ENCODE results near the gene NNT.
"Not testable (repeated sequence)": the region's sequence is repeated elsewhere in the genome, so short reads cannot be mapped to it uniquely, and the experiment has no call there.

NNT gene

DNA sequence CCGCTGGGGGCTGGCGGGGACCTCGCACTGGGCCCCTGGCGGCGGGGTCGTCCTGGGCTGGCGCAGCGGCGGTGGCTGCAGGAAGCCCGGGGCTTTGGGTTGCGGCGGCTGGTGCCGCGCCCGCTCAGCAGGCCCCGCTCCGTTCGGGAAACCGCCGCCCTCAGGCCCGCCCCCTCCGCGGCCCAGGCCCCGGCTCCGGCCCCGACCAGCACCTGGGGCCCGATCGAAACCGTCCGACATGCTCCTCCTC is 46.4 kb upstream of the NNT start:
- Histone ChIP-seq H3K27ac (ENCODE audit: low read length, poor library complexity, severe bottlenecking) (peak overlapping the region; percentile 88), H3K4me3 (ENCODE audit: insufficient read depth in 1 of 2, low read depth in 1 of 2, low read length in 2 of 2) (peak overlapping the region; percentile 72 to 96), H3K36me3 (ENCODE audit: control insufficient read depth in 1 of 2, insufficient read depth in 2 of 2, low read depth in 1 of 2, low read length in 2 of 2) (peaks cover 0 to 40% of the 10 kb centered on the region in 2 experiments), H3K4ac (ENCODE audit: low read depth in 1 of 2, low read length in 2 of 2) (peak overlapping the region; percentile 19 to 85), H3K9ac (ENCODE audit: low read length) (peak overlapping the region; percentile 97), H3K14ac (ENCODE audit: low read length in 2 of 2) (peak overlapping the region in 1 of 2 experiments; percentile 89), H4K91ac (ENCODE audit: low read length) (peak overlapping the region; percentile 91), H4K8ac (ENCODE audit: low read length) (peak overlapping the region; percentile 89), H3K18ac (ENCODE audit: low read depth in 1 of 2, low read length in 2 of 2) (peak overlapping the region; percentile 93), H2BK120ac (ENCODE audit: low read depth, low read length) (peak overlapping the region; percentile 39), H2BK5ac (ENCODE audit: low read depth, low read length, poor library complexity, severe bottlenecking) (peak overlapping the region; percentile 77), H2AFZ (ENCODE audit: low read depth, low read length) (peak overlapping the region; percentile 68), H3K23ac (ENCODE audit: low read length in 2 of 2) (peak overlapping the region in 1 of 2 experiments; percentile 66)
- 0% methylated on average over 12 of the region's 30 CpGs for WGBS
- not testable (repeated sequence) for H2BK12ac ChIP-seq (ENCODE audit: low read length in 2 of 2); H3K79me1 ChIP-seq (replicated peaks; ENCODE audit: low read length, poor library complexity, severe bottlenecking); H3K27me3 ChIP-seq (ENCODE audit: control insufficient read depth in 1 of 2, insufficient read depth in 1 of 2, low read length in 2 of 2); H2BK15ac ChIP-seq (ENCODE audit: low read depth, poor library complexity, severe bottlenecking); H3K4me1 ChIP-seq (ENCODE audit: control insufficient read depth, insufficient read depth, low read depth, low read length); H3K9me3 ChIP-seq (ENCODE audit: control insufficient read depth, low read length); DNase-seq; H2AK5ac ChIP-seq (ENCODE audit: low read length, severe bottlenecking); H3K4me2 ChIP-seq (ENCODE audit: low read length, poor library complexity, severe bottlenecking)

DNA sequence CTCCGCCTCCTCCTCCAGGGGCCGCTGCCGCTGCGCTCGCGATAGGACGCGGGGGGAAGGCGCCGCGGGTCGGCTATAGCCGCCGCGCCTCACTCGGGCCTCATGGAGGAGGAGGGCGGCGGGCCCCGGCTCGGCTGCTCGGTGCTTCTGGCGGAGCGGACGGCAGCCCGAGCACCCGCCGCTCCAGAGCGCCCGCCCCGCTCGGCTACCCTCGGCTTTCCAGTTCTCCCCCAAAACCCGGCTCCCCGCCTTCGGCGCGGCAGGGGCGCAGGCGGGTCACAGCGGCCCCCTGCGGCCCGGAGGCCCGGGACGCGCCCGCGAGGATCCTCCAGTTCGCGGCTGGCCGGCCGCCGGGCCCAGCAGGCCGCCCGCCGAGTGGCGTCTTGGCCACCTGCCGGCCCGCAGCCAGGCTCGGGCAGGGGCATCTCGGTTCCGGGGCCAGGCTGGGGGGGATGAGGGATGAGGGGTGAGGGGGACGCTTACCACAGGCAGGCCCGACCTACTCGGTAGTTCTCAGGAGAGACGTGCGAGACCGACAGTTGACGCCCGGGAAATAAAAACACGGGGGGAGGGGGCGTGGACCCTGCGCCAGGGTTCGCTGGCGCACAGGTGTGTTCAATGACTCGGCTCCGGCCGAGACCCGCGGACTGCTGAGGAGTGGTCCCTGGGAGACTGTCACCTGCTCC is 46.0 kb upstream of the NNT start, which contains the start of gene PAIP1:
Gene PAIP1, minus strand, starts transcription at position 221 of the 686 bp plus-strand sequence. CDS start 231 bp downstream, outside the sequence.
- H4K8ac ChIP-seq (ENCODE audit: low read length): peak within 1 kb of the TSS; percentile 89
- H2BK120ac ChIP-seq (ENCODE audit: low read depth, low read length): peak within 1 kb of the TSS; percentile 92
- H3K9ac ChIP-seq (ENCODE audit: low read length): peak within 1 kb of the TSS; percentile 97
- peak within 1 kb of the TSS; percentile 93 for H3K18ac ChIP-seq (ENCODE audit: low read depth in 1 of 2, low read length in 2 of 2)
- peak within 1 kb of the TSS; percentile 19 to 85 for H3K4ac ChIP-seq (ENCODE audit: low read depth in 1 of 2, low read length in 2 of 2)
- no peak within 1 kb of the TSS for H2BK12ac ChIP-seq (ENCODE audit: low read length in 2 of 2)
- peak within 1 kb of the TSS; percentile 84 for H3K4me2 ChIP-seq (ENCODE audit: low read length, poor library complexity, severe bottlenecking)
- no peaks in the 10 kb centered on the region for H3K9me3 ChIP-seq (ENCODE audit: control insufficient read depth, low read length)
- peak within 1 kb of the TSS; percentile 95 for H2AK5ac ChIP-seq (ENCODE audit: low read length, severe bottlenecking)
- peaks cover 0 to 35% of the 10 kb centered on the region in 2 experiments for H3K36me3 ChIP-seq (ENCODE audit: control insufficient read depth in 1 of 2, insufficient read depth in 2 of 2, low read depth in 1 of 2, low read length in 2 of 2)
- WGBS: under 1% methylated on average over 58 of the region's 79 CpGs
- H3K27me3 ChIP-seq (ENCODE audit: control insufficient read depth in 1 of 2, insufficient read depth in 1 of 2, low read length in 2 of 2): no peaks in the 10 kb centered on the region
- H4K91ac ChIP-seq (ENCODE audit: low read length): peak within 1 kb of the TSS; percentile 91
- H2AFZ ChIP-seq (ENCODE audit: low read depth, low read length): peak within 1 kb of the TSS; percentile 93
- H3K27ac ChIP-seq (ENCODE audit: low read length, poor library complexity, severe bottlenecking): peak within 1 kb of the TSS; percentile 88
- peak within 1 kb of the TSS in 1 of 2 experiments; percentile 89 for H3K14ac ChIP-seq (ENCODE audit: low read length in 2 of 2)
- DNase-seq: peak; percentile 92
- H3K4me3 ChIP-seq (ENCODE audit: insufficient read depth in 1 of 2, low read depth in 1 of 2, low read length in 2 of 2): peak within 1 kb of the TSS; percentile 72 to 96
- no peak within 1 kb of the TSS for H2BK15ac ChIP-seq (ENCODE audit: low read depth, poor library complexity, severe bottlenecking)
- H2BK5ac ChIP-seq (ENCODE audit: low read depth, low read length, poor library complexity, severe bottlenecking): peak within 1 kb of the TSS; percentile 77
- H3K79me1 ChIP-seq (replicated peaks; ENCODE audit: low read length, poor library complexity, severe bottlenecking): peaks cover 1% of the 10 kb centered on the region
- peaks cover 1% of the 10 kb centered on the region for H3K4me1 ChIP-seq (ENCODE audit: control insufficient read depth, insufficient read depth, low read depth, low read length)
- peak within 1 kb of the TSS in 1 of 2 experiments; percentile 66 for H3K23ac ChIP-seq (ENCODE audit: low read length in 2 of 2)

DNA sequence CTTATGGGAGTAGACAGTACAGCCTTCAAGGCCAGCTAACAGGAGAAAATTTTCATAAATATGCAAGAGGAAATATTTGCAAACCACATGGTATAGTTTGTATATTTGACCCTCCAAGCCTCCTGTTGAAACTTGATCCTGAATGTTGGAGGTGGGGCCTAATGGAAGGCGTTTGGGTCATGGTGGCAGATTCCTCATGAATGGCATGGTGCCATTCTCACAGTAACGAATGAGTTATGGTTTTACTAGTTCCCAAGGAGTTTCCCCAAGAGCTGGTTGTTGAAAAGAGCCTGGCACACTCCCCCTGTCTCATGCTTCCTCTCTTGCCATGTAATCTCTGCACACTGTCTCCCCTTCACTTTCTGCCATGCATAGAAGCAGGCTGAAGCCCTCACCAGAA is 42.9 kb upstream of the NNT start:
- Histone ChIP-seq H3K4me2 (ENCODE audit: low read length, poor library complexity, severe bottlenecking) (no peak overlapping the region), H2BK120ac (ENCODE audit: low read depth, low read length) (no peak overlapping the region), H4K8ac (ENCODE audit: low read length) (no peak overlapping the region), H2BK12ac (ENCODE audit: low read length in 2 of 2) (no peak overlapping the region), H3K36me3 (ENCODE audit: control insufficient read depth in 1 of 2, insufficient read depth in 2 of 2, low read depth in 1 of 2, low read length in 2 of 2) (peaks cover 0 to 4% of the 10 kb centered on the region in 2 experiments), H3K4me3 (ENCODE audit: insufficient read depth in 1 of 2, low read depth in 1 of 2, low read length in 2 of 2) (no peak overlapping the region), H3K27ac (ENCODE audit: low read length, poor library complexity, severe bottlenecking) (no peak overlapping the region), H3K4ac (ENCODE audit: low read depth in 1 of 2, low read length in 2 of 2) (no peak overlapping the region), H3K27me3 (ENCODE audit: control insufficient read depth in 1 of 2, insufficient read depth in 1 of 2, low read length in 2 of 2) (no peaks in the 10 kb centered on the region), H3K79me1 (replicated peaks; ENCODE audit: low read length, poor library complexity, severe bottlenecking) (peaks cover 1% of the 10 kb centered on the region), H3K9ac (ENCODE audit: low read length) (no peak overlapping the region), H3K18ac (ENCODE audit: low read depth in 1 of 2, low read length in 2 of 2) (peak overlapping the region in 1 of 2 experiments; percentile 14), H3K9me3 (ENCODE audit: control insufficient read depth, low read length) (no peaks in the 10 kb centered on the region), H4K91ac (ENCODE audit: low read length) (no peak overlapping the region), H2AK5ac (ENCODE audit: low read length, severe bottlenecking) (no peak overlapping the region), H3K23ac (ENCODE audit: low read length in 2 of 2) (no peak overlapping the region), H2BK5ac (ENCODE audit: low read depth, low read length, poor library complexity, severe bottlenecking) (no peak overlapping the region), H2BK15ac (ENCODE audit: low read depth, poor library complexity, severe bottlenecking) (no peak overlapping the region), H3K14ac (ENCODE audit: low read length in 2 of 2) (no peak overlapping the region), H3K4me1 (ENCODE audit: control insufficient read depth, insufficient read depth, low read depth, low read length) (no peaks in the 10 kb centered on the region), H2AFZ (ENCODE audit: low read depth, low read length) (no peak overlapping the region)
- WGBS: 41% methylated on average over 2 of the region's 2 CpGs
- DNase-seq: peak; percentile 26

DNA sequence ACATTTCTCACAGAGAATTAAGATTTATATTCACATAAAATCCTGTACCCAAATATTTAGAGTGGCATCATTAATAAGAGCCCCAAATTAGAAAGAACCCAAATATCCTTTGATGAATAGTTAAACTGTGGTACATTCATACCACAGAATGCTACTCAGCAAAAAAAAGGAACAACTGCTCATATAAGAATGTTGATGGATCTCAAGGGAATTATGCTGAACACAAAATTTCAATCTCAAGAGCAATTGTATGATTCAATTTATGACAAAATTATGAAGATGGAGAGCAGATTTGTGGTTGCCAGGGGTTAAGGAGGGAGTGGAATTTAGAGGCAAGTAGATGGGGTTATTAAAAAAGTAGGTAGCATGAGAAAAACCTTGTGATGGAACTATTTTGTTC is 41.6 kb upstream of the NNT start:
- Histone ChIP-seq H4K91ac (ENCODE audit: low read length) (no peak overlapping the region), H3K27ac (ENCODE audit: low read length, poor library complexity, severe bottlenecking) (no peak overlapping the region), H3K14ac (ENCODE audit: low read length in 2 of 2) (no peak overlapping the region), H3K4me2 (ENCODE audit: low read length, poor library complexity, severe bottlenecking) (no peak overlapping the region), H3K4me1 (ENCODE audit: control insufficient read depth, insufficient read depth, low read depth, low read length) (no peaks in the 10 kb centered on the region), H4K8ac (ENCODE audit: low read length) (no peak overlapping the region), H3K9ac (ENCODE audit: low read length) (no peak overlapping the region), H3K36me3 (ENCODE audit: control insufficient read depth in 1 of 2, insufficient read depth in 2 of 2, low read depth in 1 of 2, low read length in 2 of 2) (no peaks in the 10 kb centered on the region), H2BK120ac (ENCODE audit: low read depth, low read length) (no peak overlapping the region), H3K79me1 (replicated peaks; ENCODE audit: low read length, poor library complexity, severe bottlenecking) (peaks cover 1% of the 10 kb centered on the region), H3K18ac (ENCODE audit: low read depth in 1 of 2, low read length in 2 of 2) (no peak overlapping the region), H3K23ac (ENCODE audit: low read length in 2 of 2) (no peak overlapping the region), H2AFZ (ENCODE audit: low read depth, low read length) (no peak overlapping the region), H2BK12ac (ENCODE audit: low read length in 2 of 2) (no peak overlapping the region), H3K27me3 (ENCODE audit: control insufficient read depth in 1 of 2, insufficient read depth in 1 of 2, low read length in 2 of 2) (no peaks in the 10 kb centered on the region), H2AK5ac (ENCODE audit: low read length, severe bottlenecking) (no peak overlapping the region), H2BK5ac (ENCODE audit: low read depth, low read length, poor library complexity, severe bottlenecking) (no peak overlapping the region), H3K9me3 (ENCODE audit: control insufficient read depth, low read length) (no peaks in the 10 kb centered on the region), H3K4me3 (ENCODE audit: insufficient read depth in 1 of 2, low read depth in 1 of 2, low read length in 2 of 2) (no peak overlapping the region), H2BK15ac (ENCODE audit: low read depth, poor library complexity, severe bottlenecking) (no peak overlapping the region), H3K4ac (ENCODE audit: low read depth in 1 of 2, low read length in 2 of 2) (no peak overlapping the region)
- DNase-seq: no peak
